Adrenal gland (tissue), 5 donors: Measurements from ENCODE around the gene CPN2.

Source experiments
- CTCF ChIP-seq, 6 experiments: fragments of 450-650 bp in 4 of 6; fragments of 200-600 bp in 2 of 6; sonication (generic) in 1 of 6; IDR thresholded peaks; 1 replicate in 5 of 6; 2 replicates in 1 of 6; pipeline versions ENCODE4 v1.5.1 to v1.8.0; 2016 to 2021; ENCODE audit warnings: antibody characterized with exemption in 6 of 6, mild to moderate bottlenecking in 2 of 6, moderate library complexity in 1 of 6
- POLR2A ChIP-seq, 2 donors: fragments of 450-650 bp; IDR thresholded peaks; one replicate each; pipeline ENCODE4 v1.6.1; 2017; ENCODE audit warnings: antibody characterized with exemption in 2 of 2, mild to moderate bottlenecking in 2 of 2, moderate library complexity in 1 of 2
- donor health status: DM: no; HTN: no; CAD: no.

DNA sequence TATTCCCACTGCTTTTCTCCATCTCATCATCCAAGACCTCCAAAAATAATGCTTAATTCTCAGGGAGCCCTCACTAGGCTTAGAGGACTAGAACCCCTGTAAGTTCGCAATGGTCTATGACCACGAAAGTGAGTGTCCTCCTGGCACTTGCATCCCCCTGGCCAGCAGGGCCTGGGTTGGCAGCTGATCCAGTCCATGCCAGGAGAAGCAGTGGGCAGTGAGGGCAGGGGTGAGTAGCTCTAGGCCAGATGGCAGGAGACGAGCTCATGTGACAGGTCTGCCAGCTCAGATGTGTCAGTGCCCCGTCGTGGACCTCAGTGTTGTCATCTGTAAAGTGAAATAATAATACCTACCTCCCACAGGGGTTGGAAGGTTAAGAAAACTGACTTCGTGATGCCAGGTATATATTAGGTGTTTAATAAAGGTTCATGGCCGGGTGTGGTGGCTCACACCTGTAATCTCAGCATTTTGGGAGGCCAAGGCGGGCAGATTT, 36.8 kb upstream of the CPN2 start:
- TF ChIP-seq CTCF (IDR thresholded peaks at IDR 0.05) (no peak), POLR2A (IDR thresholded peaks at IDR 0.05) (no peak)
